SHP77 treated with DMSO at 0.1 percent for 48 hours (cell line): ENCODE results near the gene TRPM1.

ENCODE experiments used
- DNase-seq: peaks from one replicate; lab custom pipeline; 2025; lab: John Stamatoyannopoulos, UW

The TRPM1 gene

GRCh38 chr15:31082771-31083369, 18.7 kb downstream of the TRPM1 start:
- DNase-seq: no peak

DNA sequence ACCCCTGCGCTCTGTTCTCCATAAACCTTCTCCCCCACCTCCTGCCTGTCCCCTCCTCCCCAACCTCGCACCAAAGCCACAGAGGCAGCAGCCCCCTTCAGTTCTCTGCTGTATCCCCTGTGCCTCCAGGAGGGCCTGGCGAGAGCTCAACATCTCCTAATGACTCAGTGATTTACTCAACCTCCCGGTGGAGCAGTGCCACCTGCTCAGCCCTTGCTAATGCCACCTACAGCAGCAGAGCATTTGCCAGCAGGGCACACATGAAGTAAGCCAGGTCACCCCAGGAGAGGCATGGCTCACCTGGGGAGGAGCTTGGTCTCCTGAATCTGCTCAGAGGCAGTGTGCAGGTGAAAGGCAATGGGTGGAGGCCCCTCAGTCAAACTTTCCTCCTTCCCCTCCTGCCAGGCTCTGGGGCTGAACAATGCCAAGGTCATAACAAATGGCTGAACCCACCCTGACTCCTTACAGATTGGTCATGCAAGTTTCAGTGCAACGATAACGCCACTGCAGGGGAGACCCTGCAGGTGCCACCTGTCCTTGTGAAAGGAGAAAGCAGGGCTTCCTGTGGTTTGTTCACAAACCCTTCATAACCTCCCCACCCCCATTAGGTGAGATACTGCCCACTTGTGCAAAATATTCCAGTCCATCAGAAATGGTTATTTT, 19.8 kb downstream of the TRPM1 start:
- DNase-seq: no peak

DNA sequence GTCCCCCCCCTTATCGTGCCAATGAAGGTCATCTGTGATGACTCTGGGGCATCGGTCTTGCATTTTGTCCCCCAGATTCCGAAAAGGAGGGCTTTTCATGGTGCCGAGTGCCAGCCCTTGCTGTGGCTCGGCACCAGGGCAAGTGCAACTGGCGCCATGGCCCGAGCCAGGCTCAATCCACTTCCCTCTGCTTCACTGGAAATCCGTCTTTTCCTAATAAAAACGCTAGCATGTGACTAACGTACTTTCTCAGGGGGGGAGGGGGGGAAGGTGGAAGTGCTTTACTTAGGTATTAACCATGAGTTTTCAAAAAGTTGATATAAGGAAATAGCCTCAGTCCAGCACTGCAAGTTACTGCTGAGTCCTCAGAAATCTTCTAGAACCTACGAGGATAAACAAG, 20.5 kb downstream of the TRPM1 start:
- no peak for DNase-seq

GRCh38 chr15:31080591-31081014, 20.9 kb downstream of the TRPM1 start:
- no peak for DNase-seq

DNA sequence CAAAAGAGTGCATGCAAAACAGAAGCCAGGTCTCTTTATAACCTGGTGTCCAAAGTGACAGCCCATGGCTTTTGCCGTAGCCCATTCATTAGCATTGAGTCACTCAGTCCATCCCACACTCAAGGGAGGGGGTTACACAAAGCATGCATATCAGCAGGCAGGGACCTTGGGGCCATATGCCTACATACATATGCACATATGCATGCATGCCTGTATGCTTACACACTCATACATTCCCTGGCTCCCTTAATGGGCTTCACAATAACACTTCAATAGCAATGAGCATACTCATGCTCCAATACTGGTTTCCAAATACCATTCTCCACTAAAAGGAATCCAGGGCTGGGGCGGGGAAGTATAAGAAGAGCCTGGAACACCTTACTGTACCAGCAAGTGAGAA, 22.0 kb downstream of the TRPM1 start:
- DNase-seq: no peak

- no peak for DNase-seq
These were observed 23.1 kb downstream of the TRPM1 start for GRCh38 chr15:31078471-31078870.

DNA sequence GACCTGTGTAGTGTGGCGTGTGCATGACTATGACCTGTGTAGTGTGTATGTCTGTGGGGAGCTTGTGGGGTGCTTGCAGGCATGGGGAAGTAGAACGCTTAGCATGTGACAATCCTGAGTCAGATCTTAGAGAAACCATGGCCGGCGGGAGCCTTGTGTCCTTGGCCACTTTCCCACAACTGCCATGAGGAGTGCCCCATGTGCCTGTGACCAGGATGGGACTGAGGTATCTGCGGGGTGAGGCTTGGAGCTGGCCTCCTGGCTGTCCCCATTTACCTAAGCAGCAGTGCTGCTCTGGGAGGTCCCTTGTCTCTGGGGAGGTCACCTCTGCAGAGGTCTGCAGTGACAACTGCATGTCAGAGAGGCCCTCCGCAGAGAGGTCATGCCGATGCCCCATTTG, 23.6 kb downstream of the TRPM1 start:
- DNase-seq: no peak

DNA sequence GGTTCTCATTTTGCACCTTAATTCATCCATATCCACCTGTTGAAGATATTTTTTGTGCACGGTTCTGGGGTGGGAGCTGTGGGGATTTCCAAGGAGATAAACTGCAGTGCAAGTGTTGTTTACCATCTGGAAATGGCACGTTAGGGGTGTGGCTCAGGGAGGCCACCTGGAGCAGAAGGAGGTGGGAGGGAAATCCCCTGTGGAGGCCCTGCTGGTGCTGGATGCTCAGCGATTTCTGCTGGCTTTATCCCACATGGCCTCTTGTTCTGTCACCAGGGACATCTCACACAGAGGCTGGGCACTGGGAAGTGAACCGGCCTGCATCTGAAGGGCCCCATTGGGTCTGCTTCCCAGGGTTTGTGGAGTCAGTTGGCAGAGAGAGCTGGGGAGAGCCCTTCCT, 24.3 kb downstream of the TRPM1 start:
- DNase-seq: no peak

GRCh38 chr15:31074321-31074720, 27.2 kb downstream of the TRPM1 start:
- no peak for DNase-seq

- no peak for DNase-seq
These were observed 30.7 kb downstream of the TRPM1 start for GRCh38 chr15:31070867-31071266.

DNA sequence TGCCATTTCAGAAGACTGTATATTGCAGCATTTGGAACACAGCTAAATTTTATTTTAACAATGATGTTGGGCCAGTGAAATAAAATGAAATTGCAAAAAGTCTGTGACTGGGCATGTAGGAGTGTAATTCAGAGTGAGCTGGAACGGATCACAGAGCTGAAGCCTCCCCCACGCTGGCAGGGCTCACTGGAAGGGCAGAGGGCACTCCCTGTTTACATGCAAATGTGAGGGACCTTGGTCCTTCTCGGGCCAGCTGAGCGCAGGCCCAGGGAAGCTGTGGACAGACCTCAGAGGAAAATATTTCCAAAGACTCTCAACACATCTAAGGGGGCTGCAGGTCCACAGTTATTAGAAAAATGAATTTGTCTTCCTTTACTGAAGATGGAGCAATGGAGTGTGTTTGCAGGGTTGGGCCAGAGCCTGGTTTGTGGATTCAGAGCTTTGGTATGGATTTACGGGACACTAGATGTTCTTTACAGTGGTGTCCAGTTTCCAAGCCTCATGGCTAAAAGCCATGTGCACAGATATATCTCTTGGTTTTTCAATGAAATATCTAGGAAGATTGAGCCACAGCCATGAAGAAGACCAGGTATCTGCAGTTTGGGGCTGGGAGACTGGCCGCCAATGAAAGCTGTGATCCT, 32.0 kb downstream of the TRPM1 start:
- no peak for DNase-seq

- DNase-seq: no peak
These were observed 33.5 kb downstream of the TRPM1 start for GRCh38 chr15:31067890-31068603.

DNA sequence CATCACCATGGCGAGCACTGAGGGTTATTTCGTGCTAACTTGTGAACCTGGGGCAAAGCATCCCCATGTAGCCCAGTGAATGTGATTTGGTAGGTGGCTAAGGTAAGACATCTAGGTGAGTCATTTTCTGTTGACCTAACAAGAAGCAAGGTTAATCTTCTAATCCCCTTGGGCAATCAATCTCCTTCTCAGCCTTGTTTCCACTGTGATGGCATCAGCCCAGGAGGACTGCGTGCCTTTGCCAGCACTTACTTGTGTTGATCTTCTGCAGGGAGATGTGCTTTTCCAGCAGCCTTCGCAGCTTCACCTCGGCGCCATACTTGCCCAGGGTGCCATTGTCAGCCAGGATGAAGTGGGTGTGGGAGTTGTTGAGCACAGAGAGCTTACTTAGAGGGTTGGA, 35.7 kb downstream of the TRPM1 start:
- no peak for DNase-seq

- no peak for DNase-seq
These were observed 38.6 kb downstream of the TRPM1 start for GRCh38 chr15:31062911-31063310.

- DNase-seq: no peak
These were observed 39.1 kb downstream of the TRPM1 start for GRCh38 chr15:31062310-31062847.

GRCh38 chr15:31060429-31061140, 40.9 kb downstream of the TRPM1 start:
- no peak for DNase-seq

GRCh38 chr15:31058236-31058962, 43.1 kb downstream of the TRPM1 start:
- no peak for DNase-seq

GRCh38 chr15:31051496-31052080, 49.9 kb downstream of the TRPM1 start:
- no peak for DNase-seq

GRCh38 chr15:31050953-31051352, 50.6 kb downstream of the TRPM1 start:
- no peak for DNase-seq

DNA sequence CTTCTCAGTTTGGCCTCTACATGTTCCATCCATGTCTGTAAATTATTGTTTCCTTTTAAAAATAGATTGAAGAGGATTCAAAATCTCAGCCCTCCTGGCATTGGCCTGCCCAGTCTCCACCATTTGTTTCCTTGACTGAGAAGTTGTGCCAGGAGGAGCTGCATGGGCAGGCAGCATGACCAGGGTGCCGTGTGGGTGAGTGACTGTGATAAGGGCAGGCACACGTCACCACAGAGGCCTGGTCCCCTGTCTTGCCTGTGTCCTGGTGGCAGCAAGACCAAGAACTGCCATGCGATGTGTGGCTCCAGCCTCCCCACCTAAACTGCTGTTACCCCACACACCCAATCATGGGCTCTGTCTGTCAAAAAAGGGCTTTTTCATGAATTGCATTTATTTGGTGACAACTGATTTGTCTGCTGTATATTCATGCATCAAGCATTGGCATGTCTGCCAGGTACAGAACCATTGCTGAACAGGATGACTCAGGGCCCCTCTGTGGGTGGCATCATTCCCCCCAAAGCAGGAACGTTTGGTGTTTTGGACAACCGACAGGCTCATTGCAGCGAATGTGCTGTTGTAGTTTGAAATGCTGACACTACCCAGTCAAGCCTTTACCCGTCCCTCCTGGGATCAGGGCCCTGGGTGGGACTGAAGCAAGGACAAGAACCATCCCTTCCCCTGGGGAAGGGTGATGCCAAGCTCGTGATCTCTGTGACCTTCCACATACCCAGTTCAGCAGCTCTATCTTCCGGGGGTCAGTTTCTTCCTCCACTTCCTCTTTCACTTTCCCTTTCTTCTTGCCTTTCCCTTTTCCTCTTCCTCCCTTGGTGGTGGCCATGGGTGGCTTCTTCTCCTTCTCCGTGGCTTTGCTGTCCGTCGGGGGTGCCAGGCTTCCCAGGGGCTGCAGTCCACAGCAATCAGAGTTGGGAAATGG, 51.6 kb downstream of the TRPM1 start:
- DNase-seq: no peak
